Stimulated activated CD8-positive, alpha-beta memory T cell treated with anti-CD3 and anti-CD28 coated beads, Interleukin-12 subunit alpha, Interleukin-12 subunit beta, amount 100 ng/mL, for 1 hour (primary cell): ENCODE measurements around the gene ZNF362.

ENCODE experiments used
- DNase-seq: peaks from one replicate; pipeline ENCODE4 v3.0.0-alpha.2; 2020; ENCODE audit warnings: low read depth

The ZNF362 gene

GRCh38 chr1:33327587-33328325 lies 71.5 kb downstream of the ZNF362 start:
- DNase-seq = no peak

- DNase-seq = no peak
Observed at GRCh38 chr1:33328817-33329216, 72.5 kb downstream of the ZNF362 start.

DNA sequence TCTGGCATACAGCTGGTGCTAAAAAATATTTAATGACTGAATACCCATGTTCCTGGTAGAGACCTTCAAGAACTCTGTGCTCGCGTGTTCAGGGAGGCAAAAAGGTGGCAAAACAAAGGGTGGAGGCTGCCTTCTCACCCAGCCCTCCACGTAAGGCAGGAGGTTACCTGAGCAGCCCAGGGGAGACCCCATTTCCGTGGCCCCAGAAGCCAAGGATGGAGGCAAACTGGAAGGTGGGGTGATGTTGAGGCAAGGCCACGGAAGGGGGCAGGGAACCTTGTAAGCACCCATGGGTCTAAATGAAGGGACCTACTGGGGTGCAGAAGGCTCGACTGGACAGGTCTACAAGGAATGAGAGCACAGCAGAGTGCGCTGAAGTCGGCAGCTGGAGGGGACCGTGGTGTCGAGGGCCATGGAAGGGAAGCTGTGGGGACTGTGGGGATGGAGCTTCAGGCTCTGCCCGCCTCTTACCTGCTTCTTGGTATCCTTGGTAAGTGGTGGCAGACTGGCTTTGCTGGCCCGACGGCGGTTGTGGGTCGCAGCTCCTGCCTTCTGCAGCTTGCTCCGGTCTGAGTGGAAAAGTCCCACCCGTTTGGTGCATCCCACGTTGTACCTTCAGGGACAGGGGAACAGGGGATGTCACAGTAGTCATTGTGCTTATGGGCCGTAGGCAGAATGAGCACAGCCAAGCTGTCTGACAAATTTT lies 73.5 kb downstream of the ZNF362 start:
- no peak for DNase-seq

GRCh38 chr1:33330361-33330890 lies 74.1 kb downstream of the ZNF362 start:
- no peak for DNase-seq

GRCh38 chr1:33330906-33331305 lies 74.6 kb downstream of the ZNF362 start:
- DNase-seq = no peak

DNA sequence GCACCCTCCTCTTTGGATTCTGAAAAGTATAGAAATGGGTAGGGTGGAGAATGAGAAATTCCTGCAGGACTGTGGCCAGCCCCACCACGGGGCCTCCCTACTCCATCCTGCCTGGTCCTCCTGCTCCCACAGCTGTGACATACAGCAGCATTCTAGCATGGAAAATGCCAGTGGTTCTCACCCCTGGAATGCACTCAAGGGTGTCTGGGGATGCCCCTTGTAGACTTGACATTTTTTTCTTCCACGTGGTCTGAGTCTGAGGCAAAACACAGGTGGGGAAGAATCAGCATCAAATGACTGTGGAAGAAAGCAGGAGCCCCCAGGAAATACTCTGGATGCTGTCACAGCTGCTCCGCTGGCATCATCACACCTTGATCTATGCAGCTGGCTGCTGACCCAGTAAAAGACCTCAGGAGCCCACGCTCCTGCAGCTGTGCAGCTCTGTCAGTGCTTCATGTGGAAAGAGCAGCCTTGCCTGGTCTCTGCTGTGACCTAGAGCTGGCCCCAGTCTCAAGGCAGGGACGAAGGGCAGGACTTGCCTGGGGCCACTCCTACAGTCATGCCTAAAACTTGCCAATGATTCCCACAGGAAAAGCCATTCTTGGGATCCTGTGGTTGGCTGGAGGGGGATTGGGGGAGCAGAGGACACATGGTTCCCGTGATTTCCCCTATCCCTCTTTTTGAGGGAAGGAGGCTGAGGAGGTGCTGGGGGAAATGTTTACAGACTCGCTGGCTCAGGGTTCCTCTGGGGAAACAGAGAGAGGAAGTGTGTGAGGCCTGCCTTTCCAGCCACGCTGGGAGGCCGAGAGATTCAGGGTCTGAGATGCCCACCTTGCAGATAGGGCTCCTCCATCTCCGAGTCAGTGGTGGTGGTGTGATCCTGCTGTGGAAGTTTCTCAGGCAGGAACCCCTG lies 75.4 kb downstream of the ZNF362 start:
- DNase-seq = no peak

DNA sequence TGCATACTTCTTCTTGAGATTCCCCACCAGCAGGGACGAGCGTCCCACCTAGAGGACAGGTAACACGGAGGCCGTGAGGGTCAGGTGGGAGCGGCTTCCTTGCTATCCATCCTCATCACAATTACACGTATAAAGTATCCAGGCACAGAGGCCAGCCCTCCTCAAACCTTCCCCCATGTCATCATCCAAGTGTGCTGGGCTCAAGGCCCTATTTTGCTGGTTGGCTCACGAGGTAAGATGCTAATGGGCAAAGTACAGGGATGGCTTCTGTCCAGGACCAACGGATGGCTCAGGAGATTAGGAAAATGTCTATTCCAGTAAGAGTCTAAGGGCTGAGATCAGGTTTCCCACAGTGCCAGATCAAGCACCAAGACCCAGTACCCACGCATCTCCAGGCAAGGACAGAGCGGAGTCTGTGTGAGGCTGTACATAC lies 76.1 kb downstream of the ZNF362 start:
- no peak for DNase-seq

- DNase-seq = no peak
Observed at GRCh38 chr1:33332881-33333280, 76.6 kb downstream of the ZNF362 start.

- no peak for DNase-seq
Observed at GRCh38 chr1:33334081-33334552, 77.8 kb downstream of the ZNF362 start.

DNA sequence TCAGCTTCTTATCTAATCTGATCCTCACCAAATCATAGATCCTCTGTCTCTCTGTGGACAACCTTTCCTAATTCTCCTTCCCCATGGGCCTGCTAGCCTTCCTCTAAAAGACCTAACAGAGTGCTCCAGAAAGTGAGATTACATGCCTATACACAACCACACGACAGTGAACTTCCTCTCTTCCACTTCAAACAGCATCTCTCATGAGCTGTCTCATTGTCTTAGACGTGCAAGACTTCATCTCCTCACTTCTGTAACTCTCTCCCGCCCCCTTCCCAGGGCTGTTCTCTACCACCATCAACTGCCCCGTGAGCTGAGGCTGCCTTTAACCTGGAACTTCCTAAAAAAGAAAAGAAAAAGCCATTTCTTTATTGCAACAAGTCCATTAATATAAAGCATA lies 78.7 kb downstream of the ZNF362 start:
- no peak for DNase-seq

GRCh38 chr1:33336580-33336979 lies 80.3 kb downstream of the ZNF362 start:
- no peak for DNase-seq

DNA sequence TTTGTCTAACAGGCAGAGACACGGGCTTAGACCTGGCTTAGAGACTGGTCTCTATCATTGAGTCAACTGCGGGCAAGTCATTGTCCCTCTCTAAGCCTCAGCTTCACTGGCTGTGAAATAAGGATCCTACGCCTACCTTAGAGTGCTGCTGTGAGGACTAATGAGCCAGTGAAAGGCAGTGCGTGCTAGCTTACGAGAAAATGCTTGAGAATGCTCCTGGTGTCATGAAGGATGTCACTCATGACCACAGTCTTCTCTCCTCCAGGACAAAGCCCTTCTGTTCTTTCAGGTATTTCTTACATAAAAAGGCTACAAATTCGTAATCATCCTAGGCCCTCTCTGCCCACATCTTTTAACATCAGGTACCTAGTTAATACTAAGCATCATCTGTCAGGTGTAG lies 81.1 kb downstream of the ZNF362 start:
- no peak for DNase-seq

- no peak for DNase-seq
Observed at GRCh38 chr1:33338048-33338439, 81.8 kb downstream of the ZNF362 start.

DNA sequence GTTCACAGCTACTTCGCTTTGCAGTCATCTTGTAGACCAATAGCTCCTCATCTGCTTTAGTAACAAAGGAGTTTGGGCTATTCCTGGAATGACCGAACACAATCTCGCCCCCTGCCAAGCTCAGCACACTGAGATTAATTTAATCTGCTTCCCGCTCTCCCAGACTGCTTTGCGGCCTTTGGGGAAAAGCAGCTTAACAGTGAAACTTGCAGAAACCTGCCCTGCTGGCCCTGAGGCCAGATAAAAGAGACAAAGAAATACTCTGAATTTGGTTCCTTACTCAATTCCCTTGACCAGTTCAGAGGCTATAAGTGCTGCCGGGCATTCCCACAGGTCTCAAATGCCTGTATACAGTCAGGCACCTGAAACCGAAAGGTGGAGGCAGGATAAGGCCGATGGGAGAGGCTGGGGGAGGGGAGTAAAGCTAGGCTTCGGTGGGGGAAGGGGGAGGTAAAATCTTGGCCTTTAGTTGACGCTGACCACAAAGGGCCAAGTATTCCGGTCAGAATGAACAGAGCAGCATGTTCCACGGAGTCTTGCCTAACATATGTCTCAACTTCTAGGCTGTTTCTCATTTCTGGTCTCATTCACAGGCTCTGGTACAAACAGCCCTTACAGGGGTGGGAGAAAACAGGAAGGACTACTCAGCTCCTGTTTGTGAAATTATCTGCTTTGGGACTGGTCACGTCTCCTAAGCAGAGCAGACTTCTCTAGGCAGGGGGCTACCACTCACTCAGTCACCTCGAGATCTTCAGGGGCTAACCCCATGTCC lies 82.3 kb downstream of the ZNF362 start:
- no peak for DNase-seq

DNA sequence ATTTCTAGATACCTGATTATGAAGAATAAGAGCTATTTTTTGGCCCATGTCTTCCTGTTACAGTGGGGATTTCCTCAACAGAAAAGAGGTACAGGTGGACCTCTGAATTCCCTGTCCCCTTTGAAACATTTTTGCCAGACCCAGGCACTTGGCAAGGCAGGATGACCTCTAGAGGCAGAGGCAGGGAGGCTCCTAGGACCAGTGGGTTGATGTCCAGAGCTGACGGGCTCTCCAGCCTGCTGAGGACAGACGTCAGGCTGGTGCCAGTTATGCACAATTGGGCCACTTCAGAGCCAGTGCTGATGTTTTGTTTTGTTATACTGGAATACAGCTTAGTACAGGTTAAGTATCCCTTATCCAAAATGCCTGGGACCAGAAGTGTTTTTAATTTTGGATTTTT lies 83.1 kb downstream of the ZNF362 start:
- DNase-seq = no peak

- DNase-seq = no peak
Observed at GRCh38 chr1:33341190-33341589, 84.9 kb downstream of the ZNF362 start.

DNA sequence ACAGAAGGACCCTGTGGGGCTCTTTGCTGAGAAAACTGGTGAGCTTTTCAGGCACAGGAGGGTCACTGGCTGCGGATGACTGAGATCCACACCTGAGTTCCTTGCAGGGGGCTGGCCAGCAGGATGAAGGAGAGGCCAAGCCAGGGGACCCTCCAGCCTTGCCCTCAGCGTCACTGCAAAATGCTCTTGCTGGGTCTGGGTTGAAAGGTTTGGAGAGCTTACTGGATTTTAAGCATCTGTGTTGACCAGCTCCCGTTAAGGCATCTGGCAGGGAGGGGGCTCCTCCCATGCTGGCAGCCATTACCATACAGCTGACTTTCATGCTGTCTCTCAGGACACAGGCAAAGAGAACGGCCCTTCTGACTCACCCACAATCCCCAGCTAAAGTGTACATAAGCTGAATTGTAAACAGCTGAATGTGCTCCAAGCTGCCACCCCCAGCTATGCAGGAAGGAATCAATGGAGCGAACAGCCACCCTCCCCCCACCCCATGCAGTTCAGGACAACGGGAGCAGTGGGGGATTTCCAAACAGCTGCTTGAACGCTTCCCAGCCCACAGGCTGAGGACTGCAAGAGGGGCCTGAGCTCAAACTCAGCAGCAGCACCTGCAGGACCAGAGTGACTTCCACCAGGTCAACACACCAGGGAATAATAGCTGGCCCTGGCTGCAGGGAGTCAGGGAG lies 85.9 kb downstream of the ZNF362 start:
- no peak for DNase-seq

GRCh38 chr1:33343539-33343938 lies 87.2 kb downstream of the ZNF362 start:
- DNase-seq = no peak

DNA sequence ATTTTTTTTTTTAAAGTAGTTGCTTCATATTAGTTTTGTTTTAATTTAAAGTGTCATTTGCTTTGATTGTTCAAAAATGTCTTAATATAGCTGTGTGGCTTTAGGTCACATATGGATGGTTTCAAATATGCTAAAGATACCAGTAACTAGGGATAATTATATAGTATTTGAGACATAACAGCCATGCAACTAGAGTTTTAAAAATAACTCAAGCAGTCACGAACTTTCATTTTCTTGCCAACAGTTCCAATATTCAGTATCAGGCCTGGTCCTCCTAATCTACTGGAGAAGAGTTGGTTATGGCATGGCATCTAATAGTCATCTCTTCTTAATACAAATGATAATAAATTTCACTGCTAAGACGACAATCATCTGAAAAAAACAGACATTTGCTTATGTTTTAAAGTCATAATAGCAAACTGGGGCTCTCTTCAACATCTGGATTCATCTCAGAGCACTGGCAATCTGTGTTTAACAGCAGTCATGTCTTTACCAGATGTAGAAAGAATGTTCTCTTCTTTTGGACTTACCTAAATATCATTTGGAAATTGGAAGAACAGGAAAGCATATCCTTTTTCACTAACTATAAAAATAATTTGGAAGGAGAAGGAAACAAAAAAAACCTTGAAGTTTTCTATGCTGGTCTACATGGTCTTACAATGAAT lies 88.7 kb downstream of the ZNF362 start:
- DNase-seq = no peak

GRCh38 chr1:33346533-33346926 lies 90.2 kb downstream of the ZNF362 start:
- no peak for DNase-seq
